HepG2 (cell line): ENCODE measurements around the gene CDX2. TPM values are rescaled to one million over a fixed set of nuclear protein-coding genes. Genes with fewer than 3 reads are reported as not detected.

ENCODE experiments used
- ATAC-seq: fragments of 200-7000 bp; cut with Tn5 transposase; 3 replicates; pipeline ENCODE4 v1.9.1; 2020; ENCODE audit warnings: mild to moderate bottlenecking, moderate library complexity
- BruUV-seq: library from RNA; stranded (reverse); fragments of 400-500 nt; replicated peaks from 2 replicates; lab custom pipeline; 2021; lab: Mats Ljungman, UMichigan
- CTCF ChIA-PET: fragments of 300-600 bp; formaldehyde crosslinking; extraction: SDS; loops from one replicate; lab custom pipeline; 2021; ENCODE audit warnings: low total read pairs, inconsistent platforms, low intra/inter-chr PET ratio; lab: Yijun Ruan, JAX
- POLR2A ChIA-PET: fragments of 350-600 bp; sonication (Branson Sonifier 250); formaldehyde crosslinking; loops from one replicate; lab custom pipeline; 2020; ENCODE audit warnings: antibody characterized with exemption, inconsistent platforms; lab: Yijun Ruan, JAX
- DNase-seq: peaks from one replicate; pipeline ENCODE4 v3.0.0-alpha.2; 2015; ENCODE audit warnings: low spot score
- FAIRE-seq: peaks from 3 replicates; lab custom pipeline; 2011; peaks lifted over from hg19 to GRCh38; lab: Jason Lieb, UNC
- H2AFZ ChIP-seq: one replicate; pipeline ENCODE4 v1.6.1; 2011; ENCODE audit warnings: low read length, inconsistent platforms
- H3K27ac ChIP-seq: fragments of 300-600 bp; 3 replicates; pipeline ENCODE4 v1.8.0; 2011; ENCODE audit warnings: mixed run types, mild to moderate bottlenecking, mixed read lengths, low read length, inconsistent platforms; ENCODE audit not compliant: insufficient read depth; ENCODE audit errors: extremely low read length
- H3K27me3 ChIP-seq, 2 experiments: fragments of 200-600 bp in 1 of 2; 2 replicates in 1 of 2; 3 replicates in 1 of 2; pipeline versions ENCODE4 v1.6.0 to v1.8.0; 2011; ENCODE audit warnings: low read length in 2 of 2, mild to moderate bottlenecking in 2 of 2, moderate library complexity in 2 of 2, inconsistent platforms in 1 of 2; ENCODE audit not compliant: insufficient read depth in 2 of 2, control insufficient read depth in 1 of 2
- H3K36me3 ChIP-seq, 2 experiments: fragments of 200-600 bp in 1 of 2; replicated peaks in 1 of 2; 2 replicates in 1 of 2; 3 replicates in 1 of 2; pipeline versions ENCODE4 v1.5.1 to v1.8.0; 2011; ENCODE audit warnings: low read length in 2 of 2, inconsistent platforms in 1 of 2; ENCODE audit not compliant: insufficient read depth in 2 of 2, control insufficient read depth in 1 of 2
- H3K4me1 ChIP-seq: 2 replicates; pipeline ENCODE4 v1.5.1; 2012; ENCODE audit warnings: low read length, inconsistent platforms; ENCODE audit not compliant: insufficient read depth
- H3K4me2 ChIP-seq: 2 replicates; pipeline ENCODE4 v1.6.0; 2011; ENCODE audit warnings: low read depth, low read length, inconsistent platforms
- H3K4me3 ChIP-seq, 3 experiments: fragments of 200-600 bp in 1 of 3; sonication (generic), shearing (Covaris generic) in 1 of 3; replicated peaks in 1 of 3; 2 replicates each; pipeline ENCODE4 v1.5.1; 2011 to 2016; ENCODE audit warnings: low read length in 3 of 3, inconsistent platforms in 2 of 3, low read depth in 2 of 3, mild to moderate bottlenecking in 2 of 3, control low read depth in 1 of 3, mixed read lengths in 1 of 3; ENCODE audit not compliant: insufficient read depth in 1 of 3
- H3K79me2 ChIP-seq: one replicate; pipeline ENCODE4 v1.6.1; 2011; ENCODE audit warnings: low read length, inconsistent platforms; ENCODE audit not compliant: insufficient read depth
- H3K9ac ChIP-seq: 2 replicates; pipeline ENCODE4 v1.6.0; 2011; ENCODE audit warnings: mild to moderate bottlenecking, low read depth, low read length, inconsistent platforms; ENCODE audit not compliant: insufficient read depth
- H3K9me3 ChIP-seq: 2 replicates; pipeline ENCODE4 v1.5.1; 2012; ENCODE audit warnings: mild to moderate bottlenecking, low read length
- H4K20me1 ChIP-seq: 2 replicates; pipeline ENCODE4 v1.6.0; 2011; ENCODE audit warnings: inconsistent platforms, mild to moderate bottlenecking, low read length, moderate library complexity; ENCODE audit not compliant: insufficient read depth
- ATM ChIP-seq: fragments of 450-650 bp; IDR thresholded peaks from 2 replicates; pipeline ENCODE4 v1.7.1; 2017; ENCODE audit warnings: mild to moderate bottlenecking, borderline replicate concordance
- HMG20B ChIP-seq: conservative IDR thresholded peaks from 2 replicates; pipeline ENCODE4 v1.6.1; 2016; ENCODE audit warnings: missing genetic modification reagents, missing compliant biosample characterization
- KDM2A ChIP-seq: sonication (generic); formaldehyde crosslinking; IDR thresholded peaks from 2 replicates; pipeline ENCODE4 v1.4.0; 2020; ENCODE audit warnings: low read depth, missing genetic modification reagents, borderline replicate concordance
- NPAS2 ChIP-seq: sonication (generic); formaldehyde crosslinking; IDR thresholded peaks from 2 replicates; pipeline ENCODE4 v1.8.0; 2022; ENCODE audit warnings: mild to moderate bottlenecking, missing genetic modification reagents, borderline replicate concordance
- ONECUT2 ChIP-seq: sonication (generic); formaldehyde crosslinking; IDR thresholded peaks from 2 replicates; pipeline ENCODE4 v1.4.0; 2020; ENCODE audit warnings: missing genetic modification reagents
- PHF21A ChIP-seq: sonication (generic); formaldehyde crosslinking; IDR thresholded peaks from 2 replicates; pipeline ENCODE4 v1.5.0; 2020; ENCODE audit warnings: mild to moderate bottlenecking, missing genetic modification reagents
- PRPF4 ChIP-seq: fragments of 200-400 bp; formaldehyde crosslinking; IDR thresholded peaks from 2 replicates; pipeline ENCODE4 v1.6.1; 2016; ENCODE audit warnings: low read length, low read depth; ENCODE audit not compliant: poor library complexity, severe bottlenecking
- REPIN1 ChIP-seq: sonication (generic); formaldehyde crosslinking; IDR thresholded peaks from 2 replicates; pipeline ENCODE4 v1.8.0; 2022; ENCODE audit warnings: missing genetic modification reagents, low read depth, mild to moderate bottlenecking, borderline replicate concordance
- ZNF644 ChIP-seq: IDR thresholded peaks from 2 replicates; pipeline ENCODE4 v1.6.1; 2016; ENCODE audit warnings: low read depth
- ZNF7 ChIP-seq: IDR thresholded peaks from 2 replicates; pipeline ENCODE4 v1.6.1; 2016; ENCODE audit warnings: missing biosample characterization, missing genetic modification reagents
- WGBS: methylation state at CpG from one replicate; pipeline ENCODE4 v1.1.6; 2017; ENCODE audit warnings: low lambda C conversion rate; 5-methylcytosine and 5-hydroxymethylcytosine counted together
- in situ Hi-C: cut with HindIII; loops from 2 replicates; pipeline ENCODE4 v1.10.0; 2017; ENCODE audit warnings: low pct_unique_long_range_greater_than_20kb; ENCODE audit not compliant: extremely low pct_ligation_motif_present
- intact Hi-C: fragments of 100-400 bp; cut with micrococcal nuclease; formaldehyde crosslinking; loops from one replicate; pipeline ENCODE4 v1.10.0; 2022; ENCODE audit not compliant: unreplicated experiment
- polyA plus RNA-seq, 8 experiments: library from polyadenylated mRNA; depleted of rRNA in 3 of 8; stranded (reverse) in 7 of 8; unstranded in 1 of 8; fragments of >200 nt; fragmentation: Illumina TruSeq in 4 of 8; extraction: Trizol in 4 of 8; gene quantifications; 2 replicates each; pipeline versions ENCODE4 v1.2.1 to v1.2.3, GENCODE V29; 2011 to 2016; ENCODE audit warnings: low read depth in 4 of 8, missing spikeins in 1 of 8, mixed read lengths in 1 of 8; ENCODE audit not compliant: insufficient read depth in 1 of 8
- total RNA-seq, 5 experiments: library from RNA; depleted of rRNA; stranded (reverse); fragments of >200 nt; fragmentation: Illumina TruSeq; extraction: Trizol; gene quantifications; 2 replicates each; pipeline ENCODE4 v1.2.3, GENCODE V29; 2016; ENCODE audit warnings: low read depth in 1 of 5
- TF ChIP-seq, protein P1 (sequence below): sonication (generic); formaldehyde crosslinking; IDR thresholded peaks from 2 replicates; pipeline ENCODE4 v1.8.0; 2022; ENCODE audit warnings: low read depth, missing genetic modification reagents
- TF ChIP-seq, protein P2 (sequence below): sonication (generic); formaldehyde crosslinking; IDR thresholded peaks from 2 replicates; pipeline ENCODE4 v1.4.0; 2020; ENCODE audit warnings: mild to moderate bottlenecking, missing genetic modification reagents

The CDX2 gene
- total and polyA plus RNA-seq, 2 of the 13 experiments (the other 11 are each of a cell fraction or from before 2014, with no cell fraction given): 0.04 TPM; not detected in 1

DNA sequence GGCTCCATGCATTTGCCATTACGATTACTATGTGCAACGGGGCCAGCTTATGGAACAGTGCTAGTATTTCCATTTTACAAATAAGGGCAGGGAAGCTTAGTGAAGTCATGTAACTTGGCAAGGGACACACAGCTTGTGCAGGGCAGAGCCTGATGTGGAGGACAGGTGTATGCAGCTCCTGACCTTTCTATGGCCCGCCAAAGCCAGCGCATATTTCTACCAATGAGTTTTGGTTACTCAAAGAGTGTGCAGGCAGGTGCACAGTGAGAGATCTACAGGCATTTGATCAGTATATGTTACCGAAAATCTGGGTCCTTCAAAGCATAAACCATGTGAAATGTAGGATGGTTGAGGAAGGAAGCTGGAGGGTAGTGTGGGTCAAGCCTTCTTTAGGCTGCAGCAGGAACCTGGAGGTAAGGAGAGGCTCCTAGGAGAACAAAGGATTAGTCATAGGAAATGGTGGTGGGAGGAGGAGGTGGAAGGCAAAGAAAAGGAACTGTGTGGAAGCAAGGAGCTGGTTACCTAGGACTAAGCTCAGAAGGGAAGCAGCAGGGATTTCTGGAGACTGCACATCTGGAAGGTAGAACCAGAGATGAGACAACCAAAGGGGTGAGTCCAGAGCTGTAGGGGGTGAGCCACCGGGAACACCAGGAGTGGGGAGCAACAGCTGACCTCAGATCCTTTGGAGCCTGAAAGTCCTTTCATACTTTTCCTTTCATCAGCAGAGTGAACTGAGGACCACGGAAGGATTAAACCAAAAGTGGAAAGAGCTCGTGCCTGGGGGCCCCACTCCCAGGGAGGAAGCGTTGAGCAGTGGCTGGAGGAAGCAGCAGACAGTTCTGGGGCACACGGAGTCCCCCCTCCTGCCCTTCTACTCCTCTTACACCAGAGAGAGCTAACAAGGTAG lies 53.6 kb downstream of the CDX2 start (continued):
- TF ChIP-seq, protein P1, sequence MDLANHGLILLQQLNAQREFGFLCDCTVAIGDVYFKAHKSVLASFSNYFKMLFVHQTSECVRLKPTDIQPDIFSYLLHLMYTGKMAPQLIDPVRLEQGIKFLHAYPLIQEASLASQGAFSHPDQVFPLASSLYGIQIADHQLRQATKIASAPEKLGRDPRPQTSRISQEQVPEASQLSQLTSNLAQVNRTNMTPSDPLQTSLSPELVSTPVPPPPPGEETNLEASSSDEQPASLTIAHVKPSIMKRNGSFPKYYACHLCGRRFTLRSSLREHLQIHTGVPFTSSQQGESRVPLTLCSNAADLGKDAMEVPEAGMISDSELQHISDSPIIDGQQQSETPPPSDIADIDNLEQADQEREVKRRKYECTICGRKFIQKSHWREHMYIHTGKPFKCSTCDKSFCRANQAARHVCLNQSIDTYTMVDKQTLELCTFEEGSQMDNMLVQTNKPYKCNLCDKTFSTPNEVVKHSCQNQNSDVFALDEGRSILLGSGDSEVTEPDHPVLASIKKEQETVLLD: no peak
- TF ChIP-seq, all 625 proteins: peak for 0

DNA sequence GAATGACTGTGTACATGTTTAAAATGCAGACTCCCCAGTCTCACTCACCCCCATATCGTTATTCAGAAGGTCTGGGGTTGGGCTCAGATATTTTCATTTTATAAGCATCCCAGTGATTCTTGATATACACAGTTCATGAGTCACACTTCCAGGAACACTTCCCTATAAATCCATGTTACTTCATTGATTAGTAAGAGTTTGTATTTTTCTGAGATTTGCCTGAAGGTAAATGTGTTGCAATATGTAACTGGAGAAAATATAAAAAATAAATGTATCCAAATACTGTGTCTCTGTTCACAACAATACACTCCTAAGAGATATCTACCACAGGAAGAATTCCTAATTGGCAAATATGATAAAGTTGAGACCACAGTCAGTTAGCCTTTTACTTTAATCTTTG lies 56.0 kb downstream of the CDX2 start:
- Histone ChIP-seq H3K4me1 (peaks cover 7% of the 10 kb centered on the region), H3K79me2 (no peaks in the 10 kb centered on the region), H4K20me1 (no peaks in the 10 kb centered on the region), H3K4me3 (no peak overlapping the region), H3K36me3 (no peaks in the 10 kb centered on the region), H2AFZ (no peak overlapping the region), H3K27me3 (peaks cover 0 to 7% of the 10 kb centered on the region in 2 experiments; a peak in 2 of 5 replicates), H3K9ac (no peak overlapping the region), H3K9me3 (no peaks in the 10 kb centered on the region), H3K27ac (no peak overlapping the region), H3K4me2 (no peak overlapping the region)
- intact Hi-C loops: no loop called here
- BruUV-seq: no TSS peak
- ChIA-PET POLR2A (no interaction called here), CTCF (no interaction called here)
- in situ Hi-C loops: no loop called here
- no peak for ATAC-seq
- WGBS: 0% methylated on average over 1 of the region's 1 CpG
- no peak for DNase-seq
- no peak for TF ChIP-seq ATM
- no peak for TF ChIP-seq REPIN1
- TF ChIP-seq PRPF4: no peak
- TF ChIP-seq ZNF644: no peak
- no peak for TF ChIP-seq HMG20B (CRISPR knock-in tag)
- no peak for TF ChIP-seq KDM2A (CRISPR knock-in tag)
- TF ChIP-seq ZNF7 (CRISPR knock-in tag): no peak
- TF ChIP-seq PHF21A (CRISPR knock-in tag): no peak
- no peak for TF ChIP-seq NPAS2 (CRISPR knock-in tag)
- no peak for TF ChIP-seq ONECUT2 (CRISPR knock-in tag)
- TF ChIP-seq, protein P2, sequence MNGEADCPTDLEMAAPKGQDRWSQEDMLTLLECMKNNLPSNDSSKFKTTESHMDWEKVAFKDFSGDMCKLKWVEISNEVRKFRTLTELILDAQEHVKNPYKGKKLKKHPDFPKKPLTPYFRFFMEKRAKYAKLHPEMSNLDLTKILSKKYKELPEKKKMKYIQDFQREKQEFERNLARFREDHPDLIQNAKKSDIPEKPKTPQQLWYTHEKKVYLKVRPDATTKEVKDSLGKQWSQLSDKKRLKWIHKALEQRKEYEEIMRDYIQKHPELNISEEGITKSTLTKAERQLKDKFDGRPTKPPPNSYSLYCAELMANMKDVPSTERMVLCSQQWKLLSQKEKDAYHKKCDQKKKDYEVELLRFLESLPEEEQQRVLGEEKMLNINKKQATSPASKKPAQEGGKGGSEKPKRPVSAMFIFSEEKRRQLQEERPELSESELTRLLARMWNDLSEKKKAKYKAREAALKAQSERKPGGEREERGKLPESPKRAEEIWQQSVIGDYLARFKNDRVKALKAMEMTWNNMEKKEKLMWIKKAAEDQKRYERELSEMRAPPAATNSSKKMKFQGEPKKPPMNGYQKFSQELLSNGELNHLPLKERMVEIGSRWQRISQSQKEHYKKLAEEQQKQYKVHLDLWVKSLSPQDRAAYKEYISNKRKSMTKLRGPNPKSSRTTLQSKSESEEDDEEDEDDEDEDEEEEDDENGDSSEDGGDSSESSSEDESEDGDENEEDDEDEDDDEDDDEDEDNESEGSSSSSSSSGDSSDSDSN: no peak
- FAIRE-seq: no peak
